Ascending aorta (tissue), 2 donors: Measurements from ENCODE around the gene DIP2C. TPM values are rescaled to one million over a fixed set of nuclear protein-coding genes. Genes with fewer than 3 reads are reported as not detected.
A peak's percentile ranks its signal among the peaks of the same experiment; 100 is the strongest.

Experiments
- DNase-seq, 2 donors: peaks; one replicate each; pipeline ENCODE4 v3.0.0-alpha.2; 2019; ENCODE audit warnings: low spot score in 2 of 2
- H3K27ac ChIP-seq, 2 donors: fragments of 200-600 bp; sonication (generic); one replicate each; pipeline ENCODE4 v1.5.1; 2016 to 2017; ENCODE audit warnings: mild to moderate bottlenecking in 1 of 2
- H3K27me3 ChIP-seq: fragments of 200-600 bp; sonication (generic); one replicate; pipeline ENCODE4 v1.5.1; 2017
- H3K36me3 ChIP-seq, 2 donors: fragments of 200-600 bp; sonication (generic); one replicate each; pipeline ENCODE4 v1.5.1; 2016
- H3K4me1 ChIP-seq, 2 donors: fragments of 200-600 bp; sonication (generic); one replicate each; pipeline ENCODE4 v1.5.1; 2016 to 2017; ENCODE audit warnings: mild to moderate bottlenecking in 1 of 2
- H3K4me3 ChIP-seq, 2 donors: fragments of 200-600 bp; sonication (generic); one replicate each; pipeline ENCODE4 v1.5.1; 2016 to 2017; ENCODE audit warnings: mild to moderate bottlenecking in 1 of 2
- H3K9me3 ChIP-seq, 2 donors: fragments of 200-600 bp; sonication (generic); one replicate each; pipeline ENCODE4 v1.5.1; 2016
- intact Hi-C: fragments of 100-400 bp; cut with DNase I; formaldehyde crosslinking; loops from one replicate; pipeline ENCODE4 v1.15.1; 2023
- total RNA-seq: library from RNA; depleted of rRNA; stranded (reverse); fragments of >200 nt; gene quantifications from one replicate; pipeline ENCODE4 v1.1.0, GENCODE V29; 2016
- TF ChIP-seq, protein P1 (sequence below), 3 experiments: fragments of 200-600 bp in 2 of 3; fragments of 450-650 bp in 1 of 3; sonication (generic) in 2 of 3; IDR thresholded peaks; one replicate each; pipeline ENCODE4 v1.5.1; 2016 to 2019; ENCODE audit warnings: antibody characterized with exemption in 3 of 3, mild to moderate bottlenecking in 1 of 3, moderate library complexity in 1 of 3

DIP2C gene
- total RNA-seq, 1 donor from 2014 or later: 14.7 TPM

DNA sequence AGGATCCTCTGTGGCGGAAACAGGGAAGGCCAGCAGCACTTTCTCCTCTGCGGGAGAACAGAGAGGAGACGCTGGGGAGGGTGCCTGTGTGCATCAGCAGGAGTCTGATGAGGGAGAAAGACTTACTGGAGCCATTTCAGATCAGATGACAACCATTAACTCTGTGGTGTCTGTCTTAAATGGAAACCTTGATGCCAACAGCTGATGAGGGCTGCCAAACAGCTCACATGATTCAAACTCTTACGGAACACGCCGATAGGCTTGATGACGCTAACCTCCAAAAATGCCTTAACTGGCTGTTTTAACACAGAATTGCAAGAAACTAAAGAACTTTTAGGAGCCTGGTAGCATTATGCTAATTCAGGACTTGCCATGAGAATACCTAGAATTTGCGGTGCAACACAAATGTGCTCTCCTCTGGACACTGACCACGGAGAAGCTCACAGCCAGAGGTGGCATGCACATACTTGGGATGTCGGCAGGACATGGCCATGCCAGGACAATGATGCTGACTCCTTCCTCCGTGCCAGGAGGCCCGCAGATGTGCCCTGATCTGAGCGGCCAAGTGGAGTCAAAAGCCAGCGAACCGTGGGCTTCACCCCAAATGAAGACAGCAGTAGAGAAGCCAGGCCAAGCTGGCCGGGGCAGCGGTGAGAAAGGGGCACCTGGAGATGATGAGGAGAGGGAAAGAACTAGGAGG lies 399.3 kb downstream of the DIP2C start:
- H3K4me3 ChIP-seq: no peak overlapping the region
- no peaks in the 10 kb centered on the region for H3K27me3 ChIP-seq
- no peaks in the 10 kb centered on the region for H3K9me3 ChIP-seq
- no peak overlapping the region for H3K27ac ChIP-seq
- no peak for DNase-seq
- no peaks in the 10 kb centered on the region for H3K4me1 ChIP-seq
- intact Hi-C loops: no loop called here
- H3K36me3 ChIP-seq: peaks cover 7 to 36% of the 10 kb centered on the region in 2 donors
- TF ChIP-seq, protein P1, sequence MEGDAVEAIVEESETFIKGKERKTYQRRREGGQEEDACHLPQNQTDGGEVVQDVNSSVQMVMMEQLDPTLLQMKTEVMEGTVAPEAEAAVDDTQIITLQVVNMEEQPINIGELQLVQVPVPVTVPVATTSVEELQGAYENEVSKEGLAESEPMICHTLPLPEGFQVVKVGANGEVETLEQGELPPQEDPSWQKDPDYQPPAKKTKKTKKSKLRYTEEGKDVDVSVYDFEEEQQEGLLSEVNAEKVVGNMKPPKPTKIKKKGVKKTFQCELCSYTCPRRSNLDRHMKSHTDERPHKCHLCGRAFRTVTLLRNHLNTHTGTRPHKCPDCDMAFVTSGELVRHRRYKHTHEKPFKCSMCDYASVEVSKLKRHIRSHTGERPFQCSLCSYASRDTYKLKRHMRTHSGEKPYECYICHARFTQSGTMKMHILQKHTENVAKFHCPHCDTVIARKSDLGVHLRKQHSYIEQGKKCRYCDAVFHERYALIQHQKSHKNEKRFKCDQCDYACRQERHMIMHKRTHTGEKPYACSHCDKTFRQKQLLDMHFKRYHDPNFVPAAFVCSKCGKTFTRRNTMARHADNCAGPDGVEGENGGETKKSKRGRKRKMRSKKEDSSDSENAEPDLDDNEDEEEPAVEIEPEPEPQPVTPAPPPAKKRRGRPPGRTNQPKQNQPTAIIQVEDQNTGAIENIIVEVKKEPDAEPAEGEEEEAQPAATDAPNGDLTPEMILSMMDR (IDR thresholded peaks at IDR 0.05): no peak

DNA sequence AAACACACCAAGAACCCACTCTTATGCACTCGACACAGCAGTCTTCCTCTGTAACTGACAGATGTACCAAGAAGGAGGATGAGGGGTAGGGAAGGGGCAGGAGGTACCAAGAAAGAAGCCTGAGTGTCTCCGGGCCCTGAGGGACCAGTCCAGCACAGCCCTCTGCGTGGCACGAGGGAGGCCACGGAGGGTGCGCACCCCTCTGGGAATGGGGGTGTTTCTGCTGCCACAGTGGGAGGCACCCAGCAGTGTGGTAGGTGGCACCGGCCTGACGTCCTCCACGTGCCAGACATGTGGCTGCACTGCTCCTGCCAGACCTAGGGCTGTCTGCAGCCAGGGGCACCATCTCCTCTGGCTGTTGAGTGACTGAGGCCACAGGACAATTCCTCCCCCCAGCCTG lies 399.9 kb downstream of the DIP2C start:
- Histone ChIP-seq H3K27me3 (no peaks in the 10 kb centered on the region), H3K36me3 (peaks cover 10 to 42% of the 10 kb centered on the region in 2 donors)

DNA sequence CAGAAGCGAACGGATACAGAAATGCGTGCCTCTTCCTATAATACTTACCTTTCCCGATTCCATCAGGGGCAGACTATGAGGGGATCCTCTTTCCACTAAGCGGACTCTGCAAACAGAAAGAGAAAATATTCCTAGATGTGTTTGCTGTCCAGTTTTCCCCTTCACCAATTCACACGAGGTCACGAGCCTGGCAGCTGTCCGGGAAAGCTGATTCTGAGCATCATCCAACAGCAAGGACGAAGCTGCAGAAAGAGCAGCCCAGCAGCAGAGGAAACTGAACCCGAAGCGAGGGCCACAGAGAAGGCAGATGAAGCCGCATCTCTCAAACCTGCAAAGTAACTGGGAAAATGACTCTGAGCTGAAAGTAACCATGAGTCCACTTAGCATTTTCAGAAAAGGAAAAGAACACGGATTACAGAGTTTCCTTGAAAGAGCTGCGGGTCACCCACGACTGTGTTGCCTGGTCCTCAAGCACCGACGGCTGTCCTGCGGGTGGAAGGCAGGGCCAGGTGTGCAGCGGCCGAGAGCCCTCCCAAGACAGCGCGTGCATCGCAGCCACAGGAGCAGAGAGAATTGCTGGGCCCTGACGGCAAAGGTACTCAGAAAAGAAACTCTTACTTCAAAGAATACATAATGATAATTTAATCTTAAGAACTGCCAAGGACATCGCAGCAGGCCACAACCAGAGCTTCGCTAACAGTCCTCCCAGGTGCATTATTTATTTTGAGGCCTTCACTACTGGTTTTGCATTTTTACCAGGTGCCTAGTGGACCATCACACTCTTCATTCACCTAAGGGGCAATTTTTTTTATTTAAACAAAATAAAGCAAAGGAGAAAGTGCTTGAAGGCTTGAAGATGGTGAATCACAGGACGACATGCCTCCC lies 400.9 kb downstream of the DIP2C start:
- DNase-seq: no peak
- H3K9me3 ChIP-seq: no peaks in the 10 kb centered on the region
- peaks cover 10 to 52% of the 10 kb centered on the region in 2 donors for H3K36me3 ChIP-seq
- no peaks in the 10 kb centered on the region for H3K4me1 ChIP-seq
- TF ChIP-seq, protein P1 (IDR thresholded peaks at IDR 0.05): no peak
- intact Hi-C loops: no loop called here
- no peak overlapping the region for H3K4me3 ChIP-seq
- H3K27me3 ChIP-seq: no peaks in the 10 kb centered on the region
- H3K27ac ChIP-seq: peak overlapping the region in 1 of 2 donors; percentile 30

More for the DNA sequence above, 399.9 kb downstream of the DIP2C start:
- no peaks in the 10 kb centered on the region for H3K4me1 ChIP-seq
- H3K9me3 ChIP-seq: no peaks in the 10 kb centered on the region
- intact Hi-C loops: no loop called here
- no peak for DNase-seq
- TF ChIP-seq, protein P1 (IDR thresholded peaks at IDR 0.05): no peak
- no peak overlapping the region for H3K4me3 ChIP-seq
- H3K27ac ChIP-seq: no peak overlapping the region

DNA sequence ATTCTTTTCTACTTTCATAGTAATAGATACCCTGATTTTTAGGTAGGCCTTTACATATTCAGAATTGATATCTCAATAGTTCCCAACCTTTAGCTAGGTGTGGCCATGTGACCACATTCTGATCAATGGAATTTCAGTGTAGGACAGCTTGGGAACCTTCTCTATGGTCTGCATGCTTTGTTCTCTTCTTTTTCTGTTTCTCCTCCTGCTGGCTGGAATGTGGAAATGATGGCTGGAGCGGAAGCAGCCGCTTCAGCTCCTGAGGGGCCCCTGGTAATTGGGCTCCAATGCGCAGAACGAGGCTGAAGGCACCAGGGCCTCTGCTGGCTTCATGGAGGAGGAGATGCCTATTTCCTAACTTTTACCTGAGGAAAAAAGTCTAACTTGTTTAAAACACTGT lies 401.7 kb downstream of the DIP2C start:
- intact Hi-C loops: no loop called here
- H3K4me1 ChIP-seq: no peaks in the 10 kb centered on the region
- H3K4me3 ChIP-seq: no peak overlapping the region
- peaks cover 14 to 58% of the 10 kb centered on the region in 2 donors for H3K36me3 ChIP-seq
- peak overlapping the region in 1 of 2 donors; percentile 30 for H3K27ac ChIP-seq
- H3K9me3 ChIP-seq: no peaks in the 10 kb centered on the region
- H3K27me3 ChIP-seq: no peaks in the 10 kb centered on the region
- DNase-seq: no peak
- TF ChIP-seq, protein P1 (IDR thresholded peaks at IDR 0.05): no peak

DNA sequence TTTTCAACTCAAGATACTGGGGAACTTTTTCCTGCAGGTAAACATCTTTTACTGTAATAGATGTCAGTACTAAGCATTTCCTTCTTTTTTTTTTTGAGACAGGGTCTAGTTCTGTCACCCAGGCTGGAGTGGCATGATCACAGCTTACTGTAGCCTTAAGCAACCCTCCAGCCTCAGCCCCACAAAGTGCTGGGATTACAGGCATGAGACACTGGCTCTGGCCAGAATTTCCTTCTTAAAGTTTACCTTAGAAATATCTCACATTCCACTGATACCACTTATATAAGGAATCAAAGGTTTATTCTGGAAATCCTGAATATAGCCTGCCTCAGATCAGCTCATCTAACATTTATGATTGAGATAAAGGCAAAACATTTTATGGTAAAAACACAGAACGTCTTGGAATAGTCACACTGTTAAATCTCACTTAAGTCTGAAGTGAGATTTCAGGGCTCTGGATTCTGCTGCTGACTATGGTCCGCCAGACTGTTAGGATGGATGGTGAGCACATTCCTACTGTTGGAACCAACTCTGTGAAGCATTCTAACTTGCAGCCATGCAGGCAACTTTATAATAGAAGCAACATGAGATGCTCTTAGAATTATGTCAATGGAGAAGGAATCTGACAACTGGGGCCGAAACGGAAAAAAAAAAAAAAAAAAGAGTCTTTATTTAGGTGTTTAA lies 402.3 kb downstream of the DIP2C start:
- intact Hi-C loops: no loop called here
- no peaks in the 10 kb centered on the region for H3K27me3 ChIP-seq
- peaks cover 21 to 64% of the 10 kb centered on the region in 2 donors for H3K36me3 ChIP-seq
- TF ChIP-seq, protein P1 (IDR thresholded peaks at IDR 0.05): no peak
- no peaks in the 10 kb centered on the region for H3K9me3 ChIP-seq
- H3K4me3 ChIP-seq: no peak overlapping the region
- no peaks in the 10 kb centered on the region for H3K4me1 ChIP-seq
- H3K27ac ChIP-seq: peak overlapping the region in 1 of 2 donors; percentile 11
- DNase-seq: no peak
